Activated CD4-positive, alpha-beta T cell treated with anti-CD3 and anti-CD28 coated beads, Interleukin-2, amount 10 ng/mL, durations not matched to agents 24 days and 14 days (primary cell): Measurements from ENCODE around the gene MTMR3. TPM values are rescaled to one million over a fixed set of nuclear protein-coding genes. Genes with fewer than 3 reads are reported as not detected.

Source experiments
- DNase-seq: peaks from one replicate; pipeline ENCODE4 v3.0.0; 2022
- H3K27ac Mint-ChIP-seq: one replicate; pipeline ENCODE4 v1.8.0; 2022; ENCODE audit warnings: mild to moderate bottlenecking, mixed read lengths
- H3K27me3 Mint-ChIP-seq: one replicate; pipeline ENCODE4 v1.8.0; 2022; ENCODE audit warnings: mixed read lengths
- H3K36me3 Mint-ChIP-seq: one replicate; pipeline ENCODE4 v1.8.0; 2022; ENCODE audit warnings: low read depth, mild to moderate bottlenecking, mixed read lengths
- H3K4me1 Mint-ChIP-seq: one replicate; pipeline ENCODE4 v1.8.0; 2021; ENCODE audit warnings: mixed read lengths
- H3K4me3 Mint-ChIP-seq: one replicate; pipeline ENCODE4 v1.8.0; 2022; ENCODE audit warnings: mild to moderate bottlenecking, moderate library complexity, mixed read lengths
- H3K9me3 Mint-ChIP-seq: one replicate; pipeline ENCODE4 v1.8.0; 2021; ENCODE audit warnings: mixed read lengths
- intact Hi-C: fragments of 100-400 bp; cut with micrococcal nuclease; formaldehyde crosslinking; loops from one replicate; pipeline ENCODE4 v1.15.1; 2023
- total RNA-seq: library from RNA; stranded (reverse); gene quantifications from 2 replicates; pipeline ENCODE4 v1.2.3, GENCODE V29; 2022

Gene MTMR3
- total RNA-seq, 1 donor from 2014 or later, result 23.9 TPM

- peaks cover 8% of the 10 kb centered on the region for H3K4me1 Mint-ChIP-seq
- H3K36me3 Mint-ChIP-seq, result no peaks in the 10 kb centered on the region
- no peak overlapping the region for H3K27ac Mint-ChIP-seq
- H3K27me3 Mint-ChIP-seq, result no peaks in the 10 kb centered on the region
- no peaks in the 10 kb centered on the region for H3K9me3 Mint-ChIP-seq
- intact Hi-C loops, result no loop called here
- no peak overlapping the region for H3K4me3 Mint-ChIP-seq
- no peak for DNase-seq
Observed at GRCh38 chr22:29914165-29914564, 31.2 kb downstream of the MTMR3 start.

- peaks cover 8% of the 10 kb centered on the region for H3K4me1 Mint-ChIP-seq
- H3K9me3 Mint-ChIP-seq, result no peaks in the 10 kb centered on the region
- DNase-seq, result no peak
- H3K27me3 Mint-ChIP-seq, result no peaks in the 10 kb centered on the region
- H3K27ac Mint-ChIP-seq, result no peak overlapping the region
- intact Hi-C loops, result no loop called here
- no peaks in the 10 kb centered on the region for H3K36me3 Mint-ChIP-seq
- H3K4me3 Mint-ChIP-seq, result no peak overlapping the region
Observed at GRCh38 chr22:29914991-29915533, 32.1 kb downstream of the MTMR3 start.

GRCh38 chr22:29916007-29916544, 33.1 kb downstream of the MTMR3 start:
- intact Hi-C loops, result no loop called here
- H3K4me1 Mint-ChIP-seq, result peaks cover 8% of the 10 kb centered on the region
- no peak for DNase-seq
- H3K27me3 Mint-ChIP-seq, result no peaks in the 10 kb centered on the region
- no peaks in the 10 kb centered on the region for H3K9me3 Mint-ChIP-seq
- no peak overlapping the region for H3K4me3 Mint-ChIP-seq
- no peak overlapping the region for H3K27ac Mint-ChIP-seq
- no peaks in the 10 kb centered on the region for H3K36me3 Mint-ChIP-seq

- intact Hi-C loops, result no loop called here
- H3K36me3 Mint-ChIP-seq, result no peaks in the 10 kb centered on the region
- H3K27me3 Mint-ChIP-seq, result no peaks in the 10 kb centered on the region
- H3K27ac Mint-ChIP-seq, result no peak overlapping the region
- no peaks in the 10 kb centered on the region for H3K9me3 Mint-ChIP-seq
- H3K4me3 Mint-ChIP-seq, result no peak overlapping the region
- peaks cover 8% of the 10 kb centered on the region for H3K4me1 Mint-ChIP-seq
- no peak for DNase-seq
Observed at GRCh38 chr22:29917052-29917902, 34.3 kb downstream of the MTMR3 start.

GRCh38 chr22:29925402-29925801, 42.4 kb downstream of the MTMR3 start:
- intact Hi-C loops, result no loop called here
- Mint-ChIP-seq H3K4me3 (no peak overlapping the region), H3K27ac (no peak overlapping the region), H3K4me1 (no peaks in the 10 kb centered on the region), H3K27me3 (no peaks in the 10 kb centered on the region), H3K36me3 (no peaks in the 10 kb centered on the region), H3K9me3 (no peaks in the 10 kb centered on the region)
- DNase-seq, result no peak

- H3K27me3 Mint-ChIP-seq, result no peaks in the 10 kb centered on the region
- no peak overlapping the region for H3K4me3 Mint-ChIP-seq
- intact Hi-C loops, result no loop called here
- DNase-seq, result no peak
- no peaks in the 10 kb centered on the region for H3K9me3 Mint-ChIP-seq
- no peaks in the 10 kb centered on the region for H3K36me3 Mint-ChIP-seq
- no peak overlapping the region for H3K27ac Mint-ChIP-seq
- no peaks in the 10 kb centered on the region for H3K4me1 Mint-ChIP-seq
Observed at GRCh38 chr22:29926057-29926456, 43.1 kb downstream of the MTMR3 start.

- Mint-ChIP-seq H3K9me3 (no peaks in the 10 kb centered on the region), H3K27me3 (peaks cover 5% of the 10 kb centered on the region), H3K4me3 (no peak overlapping the region), H3K27ac (no peak overlapping the region), H3K36me3 (no peaks in the 10 kb centered on the region), H3K4me1 (peaks cover 4% of the 10 kb centered on the region)
- intact Hi-C loops, result no loop called here
- DNase-seq, result no peak
Observed at GRCh38 chr22:29932136-29932535, 49.2 kb downstream of the MTMR3 start.

- intact Hi-C loops, result no loop called here
- Mint-ChIP-seq H3K36me3 (no peaks in the 10 kb centered on the region), H3K27ac (no peak overlapping the region), H3K4me3 (no peak overlapping the region), H3K27me3 (peaks cover 5% of the 10 kb centered on the region), H3K9me3 (no peaks in the 10 kb centered on the region), H3K4me1 (peaks cover 6% of the 10 kb centered on the region)
- DNase-seq, result no peak
Observed at GRCh38 chr22:29933619-29934018, 50.6 kb downstream of the MTMR3 start.

GRCh38 chr22:29934596-29934995, 51.6 kb downstream of the MTMR3 start:
- intact Hi-C loops, result no loop called here
- Mint-ChIP-seq H3K4me1 (peaks cover 6% of the 10 kb centered on the region), H3K27ac (no peak overlapping the region), H3K27me3 (peaks cover 5% of the 10 kb centered on the region), H3K9me3 (no peaks in the 10 kb centered on the region), H3K36me3 (no peaks in the 10 kb centered on the region), H3K4me3 (no peak overlapping the region)
- DNase-seq, result no peak

GRCh38 chr22:29936186-29936585, 53.2 kb downstream of the MTMR3 start:
- no peak for DNase-seq
- H3K9me3 Mint-ChIP-seq, result no peaks in the 10 kb centered on the region
- peaks cover 5% of the 10 kb centered on the region for H3K27me3 Mint-ChIP-seq
- intact Hi-C loops, result no loop called here
- peaks cover 6% of the 10 kb centered on the region for H3K4me1 Mint-ChIP-seq
- no peak overlapping the region for H3K27ac Mint-ChIP-seq
- H3K4me3 Mint-ChIP-seq, result no peak overlapping the region
- H3K36me3 Mint-ChIP-seq, result no peaks in the 10 kb centered on the region

- no peaks in the 10 kb centered on the region for H3K36me3 Mint-ChIP-seq
- DNase-seq, result no peak
- H3K4me3 Mint-ChIP-seq, result no peak overlapping the region
- H3K27ac Mint-ChIP-seq, result no peak overlapping the region
- H3K27me3 Mint-ChIP-seq, result peaks cover 5% of the 10 kb centered on the region
- peaks cover 6% of the 10 kb centered on the region for H3K4me1 Mint-ChIP-seq
- intact Hi-C loops, result no loop called here
- H3K9me3 Mint-ChIP-seq, result no peaks in the 10 kb centered on the region
Observed at GRCh38 chr22:29937940-29938693, 55.1 kb downstream of the MTMR3 start.

- no peaks in the 10 kb centered on the region for H3K36me3 Mint-ChIP-seq
- no peak overlapping the region for H3K27ac Mint-ChIP-seq
Observed at GRCh38 chr22:29940526-29940925, 57.6 kb downstream of the MTMR3 start.

GRCh38 chr22:29944339-29944738, 61.4 kb downstream of the MTMR3 start:
- no peak overlapping the region for H3K4me3 Mint-ChIP-seq

More at GRCh38 chr22:29940526-29940925, 57.6 kb downstream of the MTMR3 start:
- DNase-seq, result no peak
- Mint-ChIP-seq H3K4me3 (no peak overlapping the region), H3K4me1 (peaks cover 12% of the 10 kb centered on the region), H3K9me3 (no peaks in the 10 kb centered on the region), H3K27me3 (peaks cover 3% of the 10 kb centered on the region)
- intact Hi-C loops, result no loop called here

GRCh38 chr22:29945435-29945834, 62.5 kb downstream of the MTMR3 start:
- intact Hi-C loops, result no loop called here

More at GRCh38 chr22:29944339-29944738, 61.4 kb downstream of the MTMR3 start:
- Mint-ChIP-seq H3K36me3 (no peaks in the 10 kb centered on the region), H3K27ac (no peak overlapping the region), H3K9me3 (no peaks in the 10 kb centered on the region), H3K27me3 (peaks cover 1% of the 10 kb centered on the region), H3K4me1 (peaks cover 7% of the 10 kb centered on the region)
- intact Hi-C loops, result no loop called here
- DNase-seq, result no peak

More at GRCh38 chr22:29945435-29945834, 62.5 kb downstream of the MTMR3 start:
- DNase-seq, result no peak
- Mint-ChIP-seq H3K27ac (no peak overlapping the region), H3K27me3 (peaks cover 1% of the 10 kb centered on the region), H3K4me3 (no peak overlapping the region), H3K9me3 (no peaks in the 10 kb centered on the region), H3K36me3 (no peaks in the 10 kb centered on the region), H3K4me1 (peaks cover 7% of the 10 kb centered on the region)
